ACHN (cell line): Measurements from ENCODE around the gene MFAP4.
A peak's percentile ranks its signal among the peaks of the same experiment; 100 is the strongest.

Source experiments
- DNase-seq: peaks from one replicate; pipeline ENCODE4 v3.0.0-alpha.2; 2015
- in situ Hi-C: cut with HindIII; loops from 2 replicates; pipeline ENCODE4 v1.10.0; 2017; ENCODE audit warnings: low sequenced_read_pairs, low pct_ligation_motif_present, low pct_unique_long_range_greater_than_20kb

Gene MFAP4

GRCh38 chr17:19376811-19377210 lies 10.2 kb downstream of the MFAP4 start:
- in situ Hi-C loops: no loop called here
- DNase-seq: peak; percentile 13

DNA sequence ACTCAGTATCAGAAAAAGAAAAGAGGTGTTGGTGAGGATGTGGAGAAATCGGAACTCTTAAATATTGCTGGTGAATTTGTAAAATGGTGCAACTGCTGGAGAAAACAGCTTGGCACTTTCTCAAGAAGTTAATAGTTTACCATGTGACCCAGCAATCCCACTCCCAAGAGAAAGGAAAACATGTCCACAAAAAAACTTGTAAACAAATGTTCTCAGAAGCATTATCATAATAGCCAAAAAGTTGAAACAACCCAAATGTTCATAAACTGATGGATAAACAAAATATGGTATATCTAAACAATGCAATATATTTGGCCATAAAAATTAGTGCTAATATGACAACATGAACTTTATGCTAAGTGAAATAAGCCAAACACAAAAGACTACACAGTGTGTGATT lies 11.3 kb downstream of the MFAP4 start:
- DNase-seq: no peak
- in situ Hi-C loops: no loop called here

DNA sequence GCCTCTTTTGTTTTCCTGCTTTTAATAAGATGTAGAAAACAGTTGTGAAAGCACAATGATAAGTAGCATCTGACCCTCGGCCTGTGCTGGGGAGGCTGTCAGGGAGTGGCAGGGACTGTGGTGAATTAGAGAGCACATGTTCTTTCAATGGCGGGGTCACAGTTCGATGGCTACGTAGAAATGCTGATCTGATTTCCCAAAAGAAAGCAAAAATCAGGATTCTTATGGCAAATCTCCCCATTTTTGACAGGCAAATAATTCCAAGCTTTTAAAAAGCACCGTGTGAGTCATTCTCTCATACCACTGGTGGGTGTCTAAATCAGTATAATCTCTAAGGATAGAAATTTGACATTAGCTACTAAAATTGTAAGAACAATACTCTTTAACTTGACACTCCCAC lies 12.9 kb downstream of the MFAP4 start:
- in situ Hi-C loops: loop anchor here (25.0 kb wide), 1 partner anchor 88 kb away; no protein-coding TSS in a partner anchor
- no peak for DNase-seq

DNA sequence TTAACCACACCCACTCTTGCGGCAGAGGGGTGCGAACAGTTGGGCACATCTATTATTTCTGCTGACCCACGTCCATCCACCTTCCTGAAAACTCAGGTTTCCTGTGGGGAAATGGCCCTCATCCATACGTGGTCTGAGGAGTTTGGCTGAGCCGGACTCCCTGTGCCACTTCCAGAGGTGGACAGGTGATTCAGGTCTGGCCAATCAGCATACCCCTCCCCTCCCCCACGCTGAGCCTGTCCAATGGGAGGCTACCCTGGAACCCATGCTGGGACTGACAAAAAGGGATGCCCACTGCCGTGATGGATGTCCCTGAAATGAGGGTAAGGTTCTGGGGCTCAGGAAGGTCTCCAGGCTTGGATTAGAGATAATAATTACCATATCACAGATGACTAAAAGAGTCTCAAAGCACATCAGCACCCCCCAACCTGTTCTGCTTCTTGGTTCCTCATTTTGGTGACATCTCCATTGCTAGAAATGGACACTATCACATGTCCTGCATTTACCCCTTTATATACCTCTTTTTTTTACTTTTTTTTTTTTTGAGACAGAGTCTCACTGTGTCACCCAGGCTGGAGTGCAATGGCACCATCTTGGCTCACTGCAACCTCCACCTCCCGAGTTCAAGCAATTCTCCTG lies 14.0 kb downstream of the MFAP4 start:
- in situ Hi-C loops: loop anchor here (25.0 kb wide), 1 partner anchor 89 kb away; no protein-coding TSS in a partner anchor
- no peak for DNase-seq

DNA sequence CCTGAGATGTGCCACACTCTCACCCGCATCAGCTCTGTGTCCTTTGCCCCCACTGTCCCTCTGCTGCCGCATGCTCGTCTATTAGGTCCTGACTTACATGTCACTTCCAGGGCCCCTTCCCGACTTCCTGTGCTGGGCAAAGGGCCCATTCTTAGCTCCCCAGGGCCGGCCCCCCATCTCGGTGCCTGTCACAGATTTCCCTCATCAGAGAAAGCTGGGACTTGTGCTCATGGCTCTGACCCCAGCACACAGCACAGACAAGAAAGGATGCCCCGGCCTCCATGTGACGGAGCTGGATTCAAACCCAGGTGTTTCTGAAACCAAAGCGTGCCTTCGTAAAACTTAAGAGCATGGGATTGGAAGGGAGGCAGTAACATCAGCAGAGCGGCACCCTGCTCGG lies 14.6 kb downstream of the MFAP4 start:
- DNase-seq: no peak
- in situ Hi-C loops: loop anchor here (25.0 kb wide), 1 partner anchor 90 kb away; no protein-coding TSS in a partner anchor

DNA sequence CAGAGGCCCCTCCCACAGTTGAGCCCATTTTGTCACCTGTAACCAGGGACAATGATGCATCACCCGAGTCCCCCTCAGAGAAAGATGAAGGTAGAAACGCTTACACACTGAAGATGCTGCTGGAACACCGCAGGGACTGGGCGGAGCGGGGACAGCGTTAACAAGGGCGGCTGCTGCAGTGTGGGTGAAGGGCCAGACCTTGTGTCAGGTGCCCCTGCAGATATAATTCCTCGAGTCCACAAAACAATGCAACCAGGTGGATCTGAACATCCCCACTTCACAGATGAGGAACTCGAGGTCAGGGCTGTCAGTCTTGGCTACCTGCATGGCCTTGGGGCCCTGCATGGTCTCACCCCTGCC lies 15.0 kb downstream of the MFAP4 start:
- no peak for DNase-seq
- in situ Hi-C loops: loop anchor here (25.0 kb wide), 1 partner anchor 90 kb away; no protein-coding TSS in a partner anchor

DNA sequence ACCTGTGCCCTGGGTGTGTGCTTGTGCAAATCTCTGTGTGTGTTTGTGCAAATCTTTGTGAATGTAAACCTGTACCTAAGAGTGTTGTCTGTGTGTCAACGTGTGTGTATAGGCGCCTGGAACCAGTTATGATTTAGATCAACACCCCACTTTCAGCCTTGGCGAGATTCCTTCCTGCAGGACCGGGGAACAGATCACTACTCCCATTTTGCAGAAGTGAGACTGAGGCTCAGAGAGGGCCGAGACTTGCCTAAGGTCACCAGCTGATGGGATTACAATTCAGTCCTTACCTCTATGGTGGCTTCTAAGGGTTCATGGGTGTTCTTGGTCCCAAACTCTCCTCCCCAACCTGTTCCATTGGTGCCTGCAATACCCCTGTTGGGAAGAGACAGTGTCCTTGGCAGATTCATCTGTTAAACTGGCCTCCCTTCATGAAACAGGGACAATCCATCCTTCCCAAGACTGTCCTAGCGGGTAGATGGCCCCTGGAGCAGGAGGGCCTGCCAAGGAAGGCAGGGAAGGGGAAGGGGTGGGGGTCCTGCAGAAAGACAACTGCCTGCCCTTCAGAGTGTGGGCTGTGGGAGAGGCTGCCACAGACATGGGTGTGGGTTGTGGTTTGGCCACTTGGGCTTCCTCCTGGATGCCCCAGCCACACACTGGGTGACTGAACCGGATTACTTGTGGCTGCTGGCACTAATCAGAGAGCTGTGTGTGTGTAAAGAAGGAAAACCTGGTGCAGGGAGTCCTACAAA lies 15.6 kb downstream of the MFAP4 start:
- in situ Hi-C loops: loop anchor here (25.0 kb wide), 1 partner anchor 91 kb away; no protein-coding TSS in a partner anchor
- DNase-seq: no peak

DNA sequence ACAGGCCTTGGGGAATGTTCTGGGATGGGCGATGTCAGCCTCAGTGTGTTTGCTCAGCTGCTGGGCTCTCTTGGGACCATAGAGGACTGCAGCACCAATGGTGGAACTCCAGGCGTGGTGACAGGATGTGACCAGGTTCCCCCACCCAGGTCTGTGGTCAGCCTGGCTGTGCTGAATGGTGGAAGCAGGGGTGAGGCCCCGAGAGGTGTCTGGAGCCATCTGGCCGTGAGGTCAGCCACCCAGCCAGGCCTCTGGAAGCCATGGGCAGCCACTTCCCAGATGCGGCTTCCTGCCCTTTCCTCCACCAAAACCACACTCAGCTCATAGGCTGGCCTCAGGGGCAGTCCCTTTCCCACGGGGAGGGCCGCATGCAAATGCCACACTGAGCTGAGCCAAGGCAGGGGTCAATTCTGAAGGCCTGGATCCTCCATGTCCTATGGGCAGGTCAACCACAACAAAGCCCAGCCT lies 16.5 kb downstream of the MFAP4 start:
- in situ Hi-C loops: loop anchor here (25.0 kb wide), 1 partner anchor 92 kb away; no protein-coding TSS in a partner anchor
- DNase-seq: no peak

DNA sequence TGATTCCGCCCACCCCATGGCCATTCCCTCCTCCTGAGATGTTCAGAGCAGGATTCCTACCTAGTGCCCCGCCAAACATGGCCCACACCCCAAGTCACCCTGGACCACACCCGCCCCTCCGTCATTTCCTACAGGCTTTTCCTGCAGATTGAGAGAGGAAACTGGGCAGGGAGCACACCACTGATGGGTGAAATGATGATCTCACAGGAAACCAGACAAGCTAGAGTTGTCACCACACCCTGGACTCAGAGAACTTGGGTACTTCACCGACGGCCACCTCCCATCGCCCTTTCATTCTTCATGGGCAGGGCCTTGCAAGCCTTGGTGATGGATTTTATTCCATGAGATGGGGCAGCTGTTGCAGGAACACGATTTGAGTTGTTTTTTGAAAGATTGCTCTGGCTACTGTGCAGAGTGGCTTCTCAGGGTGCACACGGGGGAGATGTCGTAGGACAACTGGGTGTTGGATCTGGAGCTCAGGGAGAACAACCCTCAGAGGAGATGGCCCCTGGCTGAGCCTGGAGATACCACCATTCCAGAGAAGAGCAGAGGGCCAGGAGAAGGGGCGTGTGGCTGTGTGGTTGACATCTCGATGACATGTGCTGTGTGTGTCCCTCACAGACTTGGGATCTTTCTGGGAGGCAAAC lies 17.0 kb downstream of the MFAP4 start:
- in situ Hi-C loops: loop anchor here (25.0 kb wide), 1 partner anchor 92 kb away; no protein-coding TSS in a partner anchor
- no peak for DNase-seq

DNA sequence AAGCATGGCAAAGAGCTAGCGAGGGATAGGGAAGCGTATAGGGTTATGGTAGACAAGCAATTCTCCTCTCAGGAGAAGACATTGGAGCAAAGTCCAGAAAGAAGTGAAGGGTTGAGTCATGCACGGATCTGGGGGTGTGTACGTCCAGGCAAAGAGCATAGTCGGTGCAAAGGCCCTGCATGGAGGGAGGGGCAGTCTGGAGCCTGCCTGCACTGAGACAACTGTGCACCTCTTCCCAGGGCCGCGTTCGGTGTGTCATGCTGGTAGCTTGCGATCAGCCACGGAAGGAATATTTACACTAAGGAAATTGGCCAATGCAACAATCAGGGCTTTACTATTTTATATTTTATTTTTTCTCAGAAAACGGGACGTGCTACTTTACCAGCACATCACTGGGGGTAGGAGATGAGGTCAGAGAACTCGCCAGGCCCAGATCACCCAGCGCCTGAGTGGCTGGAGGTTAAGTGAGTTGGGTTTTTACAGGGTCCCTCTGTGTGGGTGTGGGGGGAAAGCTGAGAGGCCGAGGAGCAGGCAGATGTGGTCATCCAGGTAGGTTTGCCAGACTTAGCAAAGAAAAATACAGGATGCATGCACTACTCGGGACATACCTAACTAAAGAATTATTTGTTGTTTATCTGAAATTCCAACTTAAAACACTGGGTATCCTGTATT lies 17.7 kb downstream of the MFAP4 start:
- no peak for DNase-seq
- in situ Hi-C loops: loop anchor here (25.0 kb wide), 1 partner anchor 93 kb away; no protein-coding TSS in a partner anchor

- no peak for DNase-seq
- in situ Hi-C loops: loop anchor here (25.0 kb wide), 1 partner anchor 94 kb away; no protein-coding TSS in a partner anchor
These were observed 18.8 kb downstream of the MFAP4 start for GRCh38 chr17:19368229-19368628.

DNA sequence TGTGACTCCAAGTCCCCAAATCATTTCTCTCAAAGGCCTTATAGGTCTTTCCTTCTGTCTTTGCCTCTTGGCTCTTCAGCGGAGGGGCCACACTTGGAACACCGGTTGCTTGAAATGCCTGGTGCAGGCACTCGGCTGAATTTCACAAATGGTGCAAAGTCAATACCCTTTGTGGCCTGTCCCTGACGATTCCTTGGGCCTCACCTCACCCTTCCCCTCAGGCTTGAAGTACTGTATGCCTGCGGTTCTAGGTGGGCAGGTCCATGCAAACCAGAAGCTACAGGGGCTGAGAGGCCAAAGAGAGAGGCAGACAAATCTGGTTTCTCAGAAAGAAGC lies 20.4 kb downstream of the MFAP4 start:
- DNase-seq: no peak
- in situ Hi-C loops: loop anchor here (25.0 kb wide), 1 partner anchor 96 kb away; no protein-coding TSS in a partner anchor

DNA sequence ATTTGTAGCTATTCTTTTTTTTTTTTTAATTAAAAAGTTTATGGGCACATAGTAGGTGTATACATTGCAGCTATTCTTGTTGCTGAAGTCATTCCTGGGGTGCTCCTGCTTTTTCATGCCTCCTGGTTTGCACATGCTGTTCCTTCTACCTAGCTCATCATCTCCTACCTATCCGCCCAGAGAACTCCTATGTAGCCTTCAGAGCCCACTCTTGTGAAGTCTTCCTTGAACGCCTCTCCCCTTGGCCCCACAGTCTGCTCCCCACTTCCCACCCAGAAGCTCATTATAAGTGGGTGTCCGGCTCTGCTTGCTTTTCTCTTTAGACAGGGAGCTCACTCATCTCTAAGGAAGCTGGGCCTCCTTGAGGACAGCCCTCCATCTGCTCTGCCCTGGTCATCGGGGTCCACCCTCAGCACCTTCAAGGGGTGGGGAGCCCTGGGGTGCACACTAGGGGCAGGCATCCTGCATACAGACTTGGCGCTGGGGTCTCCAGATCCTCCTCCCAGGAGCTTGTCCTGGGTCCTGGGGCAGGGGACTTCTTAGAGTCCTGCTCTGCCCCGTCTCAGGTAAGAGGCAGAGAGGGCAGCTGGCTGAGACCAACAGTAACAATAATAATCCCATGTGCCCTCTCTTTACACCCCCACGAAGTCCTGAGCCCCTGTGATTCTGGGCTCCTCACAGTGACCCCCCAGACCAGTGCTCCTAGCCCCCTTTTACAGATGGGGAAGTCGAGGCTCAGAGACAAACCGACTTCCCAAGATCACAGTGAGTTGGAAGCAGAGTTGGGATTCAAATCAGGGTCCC lies 21.0 kb downstream of the MFAP4 start:
- DNase-seq: no peak
- in situ Hi-C loops: loop anchor here (25.0 kb wide), 1 partner anchor 96 kb away; no protein-coding TSS in a partner anchor

GRCh38 chr17:19365499-19365817 lies 21.5 kb downstream of the MFAP4 start:
- in situ Hi-C loops: loop anchor here (25.0 kb wide), 1 partner anchor 97 kb away; no protein-coding TSS in a partner anchor
- DNase-seq: no peak

DNA sequence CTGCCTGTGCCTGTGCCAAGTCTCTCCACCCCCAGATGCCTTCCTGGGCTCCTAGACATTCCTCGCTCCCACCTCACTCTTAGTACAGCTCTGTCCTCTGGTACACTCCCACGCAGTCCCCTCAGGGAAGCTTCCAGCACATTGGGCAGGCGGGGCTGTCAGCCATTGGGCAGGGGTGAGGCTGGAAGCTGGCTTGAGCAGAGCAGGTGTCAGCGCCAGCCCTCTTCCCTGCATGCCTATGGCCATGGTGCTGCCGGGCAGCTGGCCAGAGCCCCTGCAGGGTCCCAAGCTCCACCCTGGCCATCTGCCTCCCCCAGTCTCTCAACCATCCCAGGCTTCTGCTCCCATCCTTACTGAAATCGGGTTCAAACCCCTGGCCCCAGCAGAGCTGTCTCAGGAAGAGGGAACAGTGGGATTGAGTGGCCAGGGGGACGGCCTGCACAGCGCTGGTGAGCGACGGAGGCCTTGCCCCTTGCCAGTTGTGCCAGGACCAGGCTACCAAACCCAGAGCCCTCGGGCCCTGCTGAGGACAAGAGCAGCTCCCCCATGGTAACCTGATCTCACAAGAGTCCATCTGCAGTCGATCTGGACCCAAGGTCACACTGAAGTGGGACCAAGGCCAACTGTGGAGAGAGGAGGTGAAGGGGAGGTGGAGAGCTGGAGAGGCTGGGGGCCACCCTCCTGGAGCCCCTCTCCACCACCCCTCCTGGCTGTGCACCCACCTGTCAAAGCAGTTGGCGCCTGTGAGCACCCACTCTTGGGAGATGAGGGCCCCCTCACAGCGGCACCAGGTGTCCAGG lies 22.1 kb downstream of the MFAP4 start:
- in situ Hi-C loops: loop anchor here (25.0 kb wide), 1 partner anchor 97 kb away; no protein-coding TSS in a partner anchor
- no peak for DNase-seq

- in situ Hi-C loops: loop anchor here (25.0 kb wide), 1 partner anchor 99 kb away; no protein-coding TSS in a partner anchor
- no peak for DNase-seq
These were observed 23.4 kb downstream of the MFAP4 start for GRCh38 chr17:19363460-19364035.

DNA sequence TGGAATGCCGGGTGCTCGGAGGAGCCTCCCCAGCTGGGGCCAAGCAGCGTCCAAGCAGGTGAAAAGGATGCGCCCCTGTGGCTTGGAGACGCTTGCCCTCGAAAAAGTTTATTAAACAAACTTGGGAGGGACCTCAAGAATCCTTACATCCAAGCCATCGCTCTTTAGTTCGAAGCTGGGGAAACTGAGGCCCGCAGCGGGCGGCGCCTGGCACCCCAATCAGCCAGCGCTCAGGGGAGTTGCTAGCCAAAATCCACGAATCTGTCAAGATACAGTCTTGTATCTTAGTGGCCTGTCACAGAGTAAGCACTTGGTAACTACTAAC lies 23.9 kb downstream of the MFAP4 start:
- DNase-seq: no peak
- in situ Hi-C loops: loop anchor here (25.0 kb wide), 1 partner anchor 99 kb away; no protein-coding TSS in a partner anchor
